SJCRH30 (cell line): Measurements from ENCODE around the gene PROK2. TPM values are rescaled to one million over a fixed set of nuclear protein-coding genes. Genes with fewer than 3 reads are reported as not detected.

Experiments used
- DNase-seq, 2 experiments: peaks; one replicate each; pipeline ENCODE4 v3.0.0-alpha.2; 2015 to 2020
- H3K27ac ChIP-seq: fragments of 250-450 bp; sonication (Bioruptor Pico); 2 replicates; pipeline ENCODE4 v1.5.1; 2020; ENCODE audit warnings: mild to moderate bottlenecking, moderate library complexity
- H3K27me3 ChIP-seq: fragments of 250-450 bp; sonication (Bioruptor Pico); 2 replicates; pipeline ENCODE4 v1.5.1; 2020; ENCODE audit warnings: mild to moderate bottlenecking, moderate library complexity
- H3K36me3 ChIP-seq: fragments of 250-450 bp; sonication (Bioruptor Pico); 2 replicates; pipeline ENCODE4 v1.5.1; 2020; ENCODE audit warnings: mild to moderate bottlenecking, moderate library complexity
- H3K4me1 ChIP-seq: fragments of 250-450 bp; sonication (Bioruptor Pico); 2 replicates; pipeline ENCODE4 v1.5.1; 2020; ENCODE audit warnings: mild to moderate bottlenecking, moderate library complexity
- H3K4me3 ChIP-seq: fragments of 250-450 bp; sonication (Bioruptor Pico); 2 replicates; pipeline ENCODE4 v1.5.1; 2020; ENCODE audit warnings: mild to moderate bottlenecking, moderate library complexity
- H3K9me3 ChIP-seq: fragments of 250-450 bp; sonication (Bioruptor Pico); replicated peaks from 2 replicates; pipeline ENCODE4 v1.5.1; 2020; ENCODE audit warnings: mild to moderate bottlenecking, moderate library complexity
- total RNA-seq: library from RNA; depleted of rRNA; stranded (reverse); fragments of >200 nt; shearing (Covaris generic); gene quantifications from 2 replicates; pipeline ENCODE4 v1.2.3, GENCODE V29; 2014

The PROK2 gene
- total RNA-seq, 1 experiment from 2014 or later = not detected

GRCh38 chr3:71801986-71802385 lies 17.0 kb upstream of the PROK2 start:
- DNase-seq = no peak
- Histone ChIP-seq H3K4me1 (no peaks in the 10 kb centered on the region), H3K27ac (no peak overlapping the region), H3K9me3 (no peaks in the 10 kb centered on the region), H3K27me3 (no peaks in the 10 kb centered on the region), H3K36me3 (no peaks in the 10 kb centered on the region), H3K4me3 (no peak overlapping the region)

- Histone ChIP-seq H3K36me3 (no peaks in the 10 kb centered on the region), H3K4me1 (no peaks in the 10 kb centered on the region), H3K4me3 (no peak overlapping the region), H3K27ac (no peak overlapping the region), H3K27me3 (no peaks in the 10 kb centered on the region), H3K9me3 (no peaks in the 10 kb centered on the region)
- DNase-seq = no peak
Measured at GRCh38 chr3:71800023-71800422, 15.1 kb upstream of the PROK2 start.

GRCh38 chr3:71797455-71797854 lies 12.5 kb upstream of the PROK2 start:
- Histone ChIP-seq H3K36me3 (no peaks in the 10 kb centered on the region), H3K9me3 (no peaks in the 10 kb centered on the region), H3K4me3 (no peak overlapping the region), H3K27ac (no peak overlapping the region), H3K4me1 (no peaks in the 10 kb centered on the region), H3K27me3 (no peaks in the 10 kb centered on the region)
- no peak for DNase-seq

GRCh38 chr3:71796290-71796689 lies 11.3 kb upstream of the PROK2 start:
- H3K36me3 ChIP-seq = no peaks in the 10 kb centered on the region
- no peaks in the 10 kb centered on the region for H3K4me1 ChIP-seq
- no peak overlapping the region for H3K27ac ChIP-seq
- no peak for DNase-seq
- no peak overlapping the region for H3K4me3 ChIP-seq
- H3K9me3 ChIP-seq = no peaks in the 10 kb centered on the region
- H3K27me3 ChIP-seq = no peaks in the 10 kb centered on the region

GRCh38 chr3:71791634-71792033 lies 6.7 kb upstream of the PROK2 start:
- no peaks in the 10 kb centered on the region for H3K4me1 ChIP-seq
- H3K4me3 ChIP-seq = no peak overlapping the region

GRCh38 chr3:71789922-71790321 lies 5.0 kb upstream of the PROK2 start:
- no peak overlapping the region for H3K27ac ChIP-seq
- H3K4me3 ChIP-seq = no peak overlapping the region
- no peaks in the 10 kb centered on the region for H3K9me3 ChIP-seq
- DNase-seq = no peak
- no peaks in the 10 kb centered on the region for H3K36me3 ChIP-seq
- H3K27me3 ChIP-seq = no peaks in the 10 kb centered on the region
- no peaks in the 10 kb centered on the region for H3K4me1 ChIP-seq

More at GRCh38 chr3:71791634-71792033, 6.7 kb upstream of the PROK2 start:
- H3K36me3 ChIP-seq = no peaks in the 10 kb centered on the region
- H3K9me3 ChIP-seq = no peaks in the 10 kb centered on the region
- H3K27me3 ChIP-seq = no peaks in the 10 kb centered on the region
- no peak for DNase-seq
- no peak overlapping the region for H3K27ac ChIP-seq

GRCh38 chr3:71787851-71788405 lies 3.0 kb upstream of the PROK2 start:
- H3K27me3 ChIP-seq = no peaks in the 10 kb centered on the region
- no peak for DNase-seq
- no peaks in the 10 kb centered on the region for H3K4me1 ChIP-seq
- H3K4me3 ChIP-seq = no peak overlapping the region
- no peaks in the 10 kb centered on the region for H3K36me3 ChIP-seq
- H3K27ac ChIP-seq = no peak overlapping the region
- H3K9me3 ChIP-seq = no peaks in the 10 kb centered on the region

GRCh38 chr3:71786551-71786950 lies 1.6 kb upstream of the PROK2 start:
- no peaks in the 10 kb centered on the region for H3K27me3 ChIP-seq
- no peaks in the 10 kb centered on the region for H3K9me3 ChIP-seq
- H3K4me1 ChIP-seq = no peaks in the 10 kb centered on the region
- DNase-seq = no peak
- no peak overlapping the region for H3K4me3 ChIP-seq
- H3K36me3 ChIP-seq = no peaks in the 10 kb centered on the region
- no peak overlapping the region for H3K27ac ChIP-seq

GRCh38 chr3:71786217-71786549 lies 1.2 kb upstream of the PROK2 start:
- no peaks in the 10 kb centered on the region for H3K9me3 ChIP-seq
- no peak overlapping the region for H3K27ac ChIP-seq
- no peaks in the 10 kb centered on the region for H3K27me3 ChIP-seq
- H3K4me3 ChIP-seq = no peak overlapping the region
- no peak for DNase-seq
- no peaks in the 10 kb centered on the region for H3K4me1 ChIP-seq
- no peaks in the 10 kb centered on the region for H3K36me3 ChIP-seq

- no peaks in the 10 kb centered on the region for H3K27me3 ChIP-seq
Measured at GRCh38 chr3:71785532-71786216, 726 bp upstream of the PROK2 start.

GRCh38 chr3:71784201-71784913 lies 591 bp downstream of the PROK2 start:
- no peaks in the 10 kb centered on the region for H3K27me3 ChIP-seq
- H3K4me3 ChIP-seq = no peak overlapping the region
- no peaks in the 10 kb centered on the region for H3K36me3 ChIP-seq
- no peak overlapping the region for H3K27ac ChIP-seq
- DNase-seq = no peak
- H3K9me3 ChIP-seq = no peaks in the 10 kb centered on the region
- no peaks in the 10 kb centered on the region for H3K4me1 ChIP-seq

More at GRCh38 chr3:71785532-71786216, 726 bp upstream of the PROK2 start:
- Histone ChIP-seq H3K36me3 (no peaks in the 10 kb centered on the region), H3K9me3 (no peaks in the 10 kb centered on the region), H3K4me1 (no peaks in the 10 kb centered on the region), H3K4me3 (no peak overlapping the region), H3K27ac (no peak overlapping the region)
- DNase-seq = no peak

GRCh38 chr3:71783152-71783551 lies 1.8 kb downstream of the PROK2 start:
- H3K4me1 ChIP-seq = no peaks in the 10 kb centered on the region
- H3K9me3 ChIP-seq = no peaks in the 10 kb centered on the region
- DNase-seq = no peak
- no peak overlapping the region for H3K27ac ChIP-seq
- no peaks in the 10 kb centered on the region for H3K36me3 ChIP-seq
- H3K4me3 ChIP-seq = no peak overlapping the region
- no peaks in the 10 kb centered on the region for H3K27me3 ChIP-seq

GRCh38 chr3:71780430-71780829 lies 4.5 kb downstream of the PROK2 start:
- H3K4me3 ChIP-seq = no peak overlapping the region
- H3K36me3 ChIP-seq = no peaks in the 10 kb centered on the region
- H3K4me1 ChIP-seq = no peaks in the 10 kb centered on the region
- no peaks in the 10 kb centered on the region for H3K9me3 ChIP-seq
- no peaks in the 10 kb centered on the region for H3K27me3 ChIP-seq
- H3K27ac ChIP-seq = no peak overlapping the region
- DNase-seq = no peak

- no peak for DNase-seq
- H3K27me3 ChIP-seq = no peaks in the 10 kb centered on the region
Measured at GRCh38 chr3:71779674-71780377, 5.1 kb downstream of the PROK2 start.

GRCh38 chr3:71778353-71778752 lies 6.6 kb downstream of the PROK2 start:
- no peaks in the 10 kb centered on the region for H3K36me3 ChIP-seq
- no peaks in the 10 kb centered on the region for H3K9me3 ChIP-seq
- no peak overlapping the region for H3K27ac ChIP-seq
- no peaks in the 10 kb centered on the region for H3K4me1 ChIP-seq
- no peak for DNase-seq
- no peaks in the 10 kb centered on the region for H3K27me3 ChIP-seq
- H3K4me3 ChIP-seq = no peak overlapping the region

More at GRCh38 chr3:71779674-71780377, 5.1 kb downstream of the PROK2 start:
- Histone ChIP-seq H3K9me3 (no peaks in the 10 kb centered on the region), H3K27ac (no peak overlapping the region), H3K4me3 (no peak overlapping the region), H3K36me3 (no peaks in the 10 kb centered on the region), H3K4me1 (no peaks in the 10 kb centered on the region)
